Tibial nerve (tissue), 4 donors: ENCODE results near the gene DDX10. TPM values are rescaled to one million over a fixed set of nuclear protein-coding genes. Genes with fewer than 3 reads are reported as not detected.

Experiments used
- DNase-seq, 2 donors: peaks; one replicate each; pipeline ENCODE4 v3.0.0-alpha.2; 2019; ENCODE audit warnings: low spot score in 2 of 2
- H3K27ac ChIP-seq, 4 donors: fragments of 200-600 bp; sonication (generic) in 3 of 4; one replicate each; pipeline ENCODE4 v1.5.1; 2017 to 2019; ENCODE audit warnings: mild to moderate bottlenecking in 1 of 4
- H3K27me3 ChIP-seq, 2 donors: fragments of 200-600 bp; sonication (generic) in 1 of 2; one replicate each; pipeline versions ENCODE4 v1.5.1 to v1.6.0; 2017 to 2019
- H3K36me3 ChIP-seq, 3 donors: fragments of 200-600 bp; sonication (generic); one replicate each; pipeline ENCODE4 v1.5.1; 2018 to 2019
- H3K4me1 ChIP-seq, 4 donors: fragments of 200-600 bp; sonication (generic) in 3 of 4; one replicate each; pipeline ENCODE4 v1.5.1; 2017 to 2019
- H3K4me3 ChIP-seq, 4 donors: fragments of 200-600 bp; sonication (generic) in 3 of 4; one replicate each; pipeline ENCODE4 v1.5.1; 2017 to 2019; ENCODE audit warnings: mild to moderate bottlenecking in 1 of 4, moderate library complexity in 1 of 4
- H3K9me3 ChIP-seq, 4 donors: fragments of 200-600 bp; sonication (generic) in 3 of 4; one replicate each; pipeline ENCODE4 v1.5.1; 2017 to 2019
- CTCF ChIP-seq, 5 experiments: fragments of 200-600 bp in 3 of 5; fragments of 450-650 bp in 2 of 5; sonication (generic) in 3 of 5; IDR thresholded peaks; one replicate each; pipeline ENCODE4 v1.5.1; 2016 to 2019; ENCODE audit warnings: antibody characterized with exemption in 5 of 5, mild to moderate bottlenecking in 3 of 5, moderate library complexity in 2 of 5
- EP300 ChIP-seq, 2 donors: sonication (generic); formaldehyde crosslinking; IDR thresholded peaks; one replicate each; pipeline ENCODE4 v1.6.1; 2017; ENCODE audit warnings: antibody characterized with exemption in 2 of 2, mild to moderate bottlenecking in 1 of 2
- POLR2A ChIP-seq, 2 donors: fragments of 450-650 bp; IDR thresholded peaks; one replicate each; pipeline ENCODE4 v1.6.1; 2017; ENCODE audit warnings: antibody characterized with exemption in 2 of 2, mild to moderate bottlenecking in 2 of 2, moderate library complexity in 2 of 2
- WGBS, 2 donors: methylation state at CpG; one replicate each; pipeline ENCODE4 v1.1.5; 2018; 5-methylcytosine and 5-hydroxymethylcytosine counted together
- total RNA-seq, 4 donors: library from RNA; depleted of rRNA; stranded (reverse); fragments of >200 nt; gene quantifications; one replicate each; pipeline ENCODE4 v1.1.0, GENCODE V29; 2016

The DDX10 gene
- total RNA-seq, 4 donors from 2014 or later = 23.1 to 94.7 (median 31.6) TPM

GRCh38 chr11:108698844-108699642 is 34.2 kb downstream of the DDX10 start:
- Histone ChIP-seq H3K4me1 (no peaks in the 10 kb centered on the region), H3K27ac (no peak overlapping the region), H3K36me3 (peaks cover 0 to 47% (median 0%) of the 10 kb centered on the region in 3 donors), H3K9me3 (no peaks in the 10 kb centered on the region), H3K4me3 (no peak overlapping the region), H3K27me3 (no peaks in the 10 kb centered on the region)
- 94 to 95% methylated on average over 4 of the region's 4 CpGs for WGBS, 2 donors
- DNase-seq = no peak
- no peak for TF ChIP-seq POLR2A (IDR thresholded peaks at IDR 0.05)
- no peak for TF ChIP-seq CTCF (IDR thresholded peaks at IDR 0.05)
- no peak for TF ChIP-seq EP300 (IDR thresholded peaks at IDR 0.05)

GRCh38 chr11:108703916-108704315 is 39.0 kb downstream of the DDX10 start:
- TF ChIP-seq POLR2A (IDR thresholded peaks at IDR 0.05) (no peak), CTCF (IDR thresholded peaks at IDR 0.05) (no peak), EP300 (IDR thresholded peaks at IDR 0.05) (no peak)
- no peaks in the 10 kb centered on the region for H3K4me1 ChIP-seq
- no peaks in the 10 kb centered on the region for H3K27me3 ChIP-seq
- H3K9me3 ChIP-seq = peaks cover 0 to 20% (median 5%) of the 10 kb centered on the region in 4 donors
- no peak overlapping the region for H3K4me3 ChIP-seq
- H3K27ac ChIP-seq = no peak overlapping the region
- peaks cover 0 to 78% (median 0%) of the 10 kb centered on the region in 3 donors for H3K36me3 ChIP-seq
- DNase-seq = no peak

GRCh38 chr11:108705061-108705460 is 40.2 kb downstream of the DDX10 start:
- no peak for TF ChIP-seq EP300 (IDR thresholded peaks at IDR 0.05)
- TF ChIP-seq CTCF (IDR thresholded peaks at IDR 0.05) = no peak
- TF ChIP-seq POLR2A (IDR thresholded peaks at IDR 0.05) = no peak
- no peak overlapping the region for H3K4me3 ChIP-seq
- no peaks in the 10 kb centered on the region for H3K4me1 ChIP-seq
- 85 to 93% methylated on average over 2 of the region's 2 CpGs for WGBS, 2 donors
- no peak overlapping the region for H3K27ac ChIP-seq
- H3K36me3 ChIP-seq = peaks cover 0 to 79% (median 0%) of the 10 kb centered on the region in 3 donors
- DNase-seq = no peak
- H3K9me3 ChIP-seq = peaks cover 0 to 31% (median 9%) of the 10 kb centered on the region in 4 donors
- no peaks in the 10 kb centered on the region for H3K27me3 ChIP-seq

- TF ChIP-seq EP300 (IDR thresholded peaks at IDR 0.05) (no peak), POLR2A (IDR thresholded peaks at IDR 0.05) (no peak), CTCF (IDR thresholded peaks at IDR 0.05) (no peak)
- peaks cover 0 to 96% (median 0%) of the 10 kb centered on the region in 3 donors for H3K36me3 ChIP-seq
- no peak overlapping the region for H3K4me3 ChIP-seq
- no peak for DNase-seq
- no peaks in the 10 kb centered on the region for H3K4me1 ChIP-seq
- peaks cover 0 to 37% (median 9%) of the 10 kb centered on the region in 4 donors for H3K9me3 ChIP-seq
- H3K27me3 ChIP-seq = no peaks in the 10 kb centered on the region
- H3K27ac ChIP-seq = no peak overlapping the region
These were observed 43.3 kb downstream of the DDX10 start for GRCh38 chr11:108708173-108708572.

GRCh38 chr11:108709741-108710140 is 44.9 kb downstream of the DDX10 start:
- TF ChIP-seq EP300 (IDR thresholded peaks at IDR 0.05) = no peak
- no peak for TF ChIP-seq CTCF (IDR thresholded peaks at IDR 0.05)
- TF ChIP-seq POLR2A (IDR thresholded peaks at IDR 0.05) = no peak

More at GRCh38 chr11:108709741-108710140, 44.9 kb downstream of the DDX10 start:
- H3K27ac ChIP-seq = no peak overlapping the region
- H3K36me3 ChIP-seq = peaks cover 0 to 88% (median 0%) of the 10 kb centered on the region in 3 donors
- no peak overlapping the region for H3K4me3 ChIP-seq
- no peak for DNase-seq
- H3K9me3 ChIP-seq = peaks cover 0 to 37% (median 9%) of the 10 kb centered on the region in 4 donors
- H3K4me1 ChIP-seq = no peaks in the 10 kb centered on the region
- no peaks in the 10 kb centered on the region for H3K27me3 ChIP-seq
